K562 (cell line): ENCODE data around the gene POGZ. TPM values are rescaled to one million over a fixed set of nuclear protein-coding genes. Genes with fewer than 3 reads are reported as not detected.

Experiments used
- FOXK1 ChIP-seq: sonication (generic); formaldehyde crosslinking; IDR thresholded peaks from 2 replicates; pipeline ENCODE4 v1.8.0; 2022; ENCODE audit warnings: missing genetic modification reagents, mild to moderate bottlenecking, borderline replicate concordance
- HNRNPH1 ChIP-seq: fragments of 200-400 bp; formaldehyde crosslinking; optimal IDR thresholded peaks from 2 replicates; pipeline ENCODE3; 2017; ENCODE audit warnings: low read depth, mild to moderate bottlenecking, low read length, moderate library complexity
- MYC ChIP-seq, 2 experiments: fragments of 250-450 bp in 1 of 2; sonication (Bioruptor Pico) in 1 of 2; IDR thresholded peaks; 2 replicates each; pipeline versions ENCODE4 v1.5.1 to v1.6.1; 2012 to 2021; ENCODE audit warnings: low read depth in 2 of 2, borderline replicate concordance in 1 of 2, improper control_type of control experiment in 1 of 2, low read length in 1 of 2, mild to moderate bottlenecking in 1 of 2, moderate library complexity in 1 of 2
- NR1H2 ChIP-seq: sonication (generic); formaldehyde crosslinking; IDR thresholded peaks from 2 replicates; pipeline ENCODE4 v1.4.0; 2020; ENCODE audit warnings: mild to moderate bottlenecking, missing genetic modification reagents
- NR2C1 ChIP-seq, 2 experiments: fragments of 450-650 bp; IDR thresholded peaks; 2 replicates each; pipeline ENCODE4 v1.6.1; 2017; ENCODE audit warnings: mild to moderate bottlenecking in 2 of 2, antibody characterized with exemption in 1 of 2, inconsistent platforms in 1 of 2, missing compliant biosample characterization in 1 of 2, missing genetic modification characterization in 1 of 2
- PHF8 ChIP-seq: fragments of 200-600 bp; sonication (generic); IDR thresholded peaks from 2 replicates; pipeline ENCODE4 v1.6.1; 2012; ENCODE audit warnings: mixed run types, mild to moderate bottlenecking, inconsistent platforms, low read length, moderate library complexity, borderline replicate concordance
- RCOR1 ChIP-seq, 2 experiments: IDR thresholded peaks; 2 replicates each; pipeline ENCODE4 v1.6.1; 2012; ENCODE audit warnings: low read depth in 2 of 2, low read length in 2 of 2, borderline replicate concordance in 1 of 2, improper control_type of control experiment in 1 of 2
- SIN3A ChIP-seq, 2 experiments: fragments of 150-350 bp in 1 of 2; IDR thresholded peaks; 2 replicates each; pipeline ENCODE4 v1.6.1; 2011 to 2016; ENCODE audit warnings: borderline replicate concordance in 2 of 2, low read depth in 2 of 2, low read length in 2 of 2, mild to moderate bottlenecking in 2 of 2, moderate library complexity in 2 of 2; ENCODE audit not compliant: control insufficient read depth in 1 of 2
- SOX6 ChIP-seq: fragments of 450-650 bp; IDR thresholded peaks from 2 replicates; pipeline ENCODE4 v1.6.1; 2014; ENCODE audit warnings: mild to moderate bottlenecking
- SRSF1 ChIP-seq: fragments of 200-400 bp; formaldehyde crosslinking; IDR thresholded peaks from 2 replicates; pipeline ENCODE4 v1.6.1; 2017; ENCODE audit warnings: mild to moderate bottlenecking, low read depth, low read length, moderate library complexity
- TAF1 ChIP-seq: IDR thresholded peaks from 2 replicates; pipeline ENCODE4 v1.6.1; 2011; ENCODE audit warnings: mild to moderate bottlenecking, low read length, moderate library complexity; ENCODE audit not compliant: insufficient read depth, control insufficient read depth, severe bottlenecking; ENCODE audit errors: extremely low read depth
- TEAD1 ChIP-seq, 2 experiments: fragments of 450-650 bp in 1 of 2; sonication (generic) in 1 of 2; formaldehyde crosslinking; IDR thresholded peaks; 2 replicates each; pipeline versions ENCODE4 v1.4.0 to v1.8.0; 2020 to 2022; ENCODE audit warnings: mild to moderate bottlenecking in 2 of 2, missing genetic modification reagents in 1 of 2
- ZNF263 ChIP-seq: sonication (generic); formaldehyde crosslinking; IDR thresholded peaks from 2 replicates; pipeline ENCODE4 v1.8.0; 2022; ENCODE audit warnings: mild to moderate bottlenecking, missing genetic modification reagents, borderline replicate concordance
- polyA plus RNA-seq, 8 experiments: library from polyadenylated mRNA; depleted of rRNA in 4 of 8; stranded (reverse) in 5 of 8; unstranded in 3 of 8; fragments of >200 nt; fragmentation: Nextera tagmentation in 2 of 8; fragmentation: Illumina TruSeq in 1 of 8; extraction: Ambion mirVana in 2 of 8; extraction: Trizol in 1 of 8; gene quantifications; 2 replicates each; pipeline versions ENCODE4 v1.2.1 to v1.2.3, GENCODE V29; 2011 to 2014; ENCODE audit warnings: inconsistent platforms in 1 of 8, missing spikeins in 1 of 8
- total RNA-seq, 7 experiments: library from RNA; depleted of rRNA in 6 of 7; stranded (reverse); fragments of >200 nt in 6 of 7; fragmentation: Illumina TruSeq in 2 of 7; extraction: Trizol in 2 of 7; gene quantifications; 2 replicates each; pipeline versions ENCODE4 v1.2.1 to v1.2.3, GENCODE V29; 2011 to 2021; ENCODE audit warnings: low replicate concordance in 1 of 7
- TF ChIP-seq, protein P1 (sequence below): sonication (generic); formaldehyde crosslinking; IDR thresholded peaks from 2 replicates; pipeline ENCODE4 v1.4.0; 2020; ENCODE audit warnings: mild to moderate bottlenecking, missing genetic modification reagents
- TF ChIP-seq, protein P2 (sequence below): IDR thresholded peaks from 2 replicates; pipeline ENCODE4 v1.6.1; 2011; ENCODE audit not compliant: insufficient read length; ENCODE audit errors: extremely low read depth
- TF ChIP-seq, protein P3 (sequence below), 2 experiments: fragments of 450-650 bp in 1 of 2; sonication (generic) in 1 of 2; formaldehyde crosslinking in 1 of 2; IDR thresholded peaks in 1 of 2; conservative IDR thresholded peaks in 1 of 2; 2 replicates each; pipeline versions ENCODE4 v1.6.1 to v1.8.1; 2016 to 2023; ENCODE audit warnings: mild to moderate bottlenecking in 2 of 2, moderate library complexity in 2 of 2, inconsistent platforms in 1 of 2, missing genetic modification reagents in 1 of 2
- TF ChIP-seq, protein P4 (sequence below): fragments of 450-650 bp; IDR thresholded peaks from 2 replicates; pipeline ENCODE4 v1.6.1; 2016; ENCODE audit warnings: borderline replicate concordance

The POGZ gene
- total and polyA plus RNA-seq, 9 of the 15 experiments (the other 6 are each of a cell fraction or from before 2014, with no cell fraction given): 9.4 to 40.6 (median 21.6) TPM

DNA sequence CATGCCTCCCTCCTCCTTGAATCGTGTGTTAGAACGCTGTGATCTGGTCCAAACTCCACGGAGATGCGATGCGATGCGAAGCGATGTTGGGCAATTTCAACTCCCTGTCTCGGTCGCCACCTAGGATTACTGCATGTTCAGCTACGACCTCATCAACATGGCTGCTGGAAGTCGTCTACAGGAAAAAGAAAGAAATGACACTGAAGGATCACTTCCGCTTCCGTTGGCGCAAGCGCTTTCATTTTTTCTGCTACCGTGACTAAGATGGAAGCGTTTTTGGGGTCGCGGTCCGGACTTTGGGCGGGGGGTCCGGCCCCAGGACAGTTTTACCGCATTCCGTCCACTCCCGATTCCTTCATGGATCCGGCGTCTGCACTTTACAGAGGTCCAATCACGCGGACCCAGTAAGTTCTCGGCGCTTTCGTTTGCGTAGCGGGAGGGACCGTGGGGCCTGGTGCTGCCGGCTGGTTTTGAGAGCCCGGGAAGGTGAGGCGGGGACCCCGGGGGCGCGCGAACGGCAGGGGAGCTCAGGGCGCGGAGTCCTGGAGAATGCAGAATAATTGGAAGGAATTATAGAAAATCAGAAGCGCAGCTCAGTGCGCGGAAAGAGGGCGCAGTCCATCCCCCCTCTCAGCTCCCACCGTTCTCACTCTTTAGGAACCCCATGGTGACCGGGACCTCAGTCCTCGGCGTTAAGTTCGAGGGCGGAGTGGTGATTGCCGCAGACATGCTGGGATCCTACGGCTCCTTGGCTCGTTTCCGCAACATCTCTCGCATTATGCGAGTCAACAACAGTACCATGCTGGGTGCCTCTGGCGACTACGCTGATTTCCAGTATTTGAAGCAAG is 59.7 kb downstream of the POGZ start, which contains the start of gene PSMB4 (continued):
- TF ChIP-seq, protein P1, sequence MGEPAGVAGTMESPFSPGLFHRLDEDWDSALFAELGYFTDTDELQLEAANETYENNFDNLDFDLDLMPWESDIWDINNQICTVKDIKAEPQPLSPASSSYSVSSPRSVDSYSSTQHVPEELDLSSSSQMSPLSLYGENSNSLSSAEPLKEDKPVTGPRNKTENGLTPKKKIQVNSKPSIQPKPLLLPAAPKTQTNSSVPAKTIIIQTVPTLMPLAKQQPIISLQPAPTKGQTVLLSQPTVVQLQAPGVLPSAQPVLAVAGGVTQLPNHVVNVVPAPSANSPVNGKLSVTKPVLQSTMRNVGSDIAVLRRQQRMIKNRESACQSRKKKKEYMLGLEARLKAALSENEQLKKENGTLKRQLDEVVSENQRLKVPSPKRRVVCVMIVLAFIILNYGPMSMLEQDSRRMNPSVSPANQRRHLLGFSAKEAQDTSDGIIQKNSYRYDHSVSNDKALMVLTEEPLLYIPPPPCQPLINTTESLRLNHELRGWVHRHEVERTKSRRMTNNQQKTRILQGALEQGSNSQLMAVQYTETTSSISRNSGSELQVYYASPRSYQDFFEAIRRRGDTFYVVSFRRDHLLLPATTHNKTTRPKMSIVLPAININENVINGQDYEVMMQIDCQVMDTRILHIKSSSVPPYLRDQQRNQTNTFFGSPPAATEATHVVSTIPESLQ (CRISPR knock-in tag): peak; percentile 39; the same call in 1 of the 2 replicates
- peak; percentile 61; the same call in 1 of the 2 replicates for TF ChIP-seq NR1H2 (CRISPR knock-in tag)
- TF ChIP-seq, protein P2, sequence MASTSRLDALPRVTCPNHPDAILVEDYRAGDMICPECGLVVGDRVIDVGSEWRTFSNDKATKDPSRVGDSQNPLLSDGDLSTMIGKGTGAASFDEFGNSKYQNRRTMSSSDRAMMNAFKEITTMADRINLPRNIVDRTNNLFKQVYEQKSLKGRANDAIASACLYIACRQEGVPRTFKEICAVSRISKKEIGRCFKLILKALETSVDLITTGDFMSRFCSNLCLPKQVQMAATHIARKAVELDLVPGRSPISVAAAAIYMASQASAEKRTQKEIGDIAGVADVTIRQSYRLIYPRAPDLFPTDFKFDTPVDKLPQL: peak; percentile 61
- TF ChIP-seq, protein P3, sequence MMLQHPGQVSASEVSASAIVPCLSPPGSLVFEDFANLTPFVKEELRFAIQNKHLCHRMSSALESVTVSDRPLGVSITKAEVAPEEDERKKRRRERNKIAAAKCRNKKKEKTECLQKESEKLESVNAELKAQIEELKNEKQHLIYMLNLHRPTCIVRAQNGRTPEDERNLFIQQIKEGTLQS (IDR thresholded peaks at IDR 0.05): peak; percentile 30; the same call in 1 of the 2 replicates
- TF ChIP-seq, protein P3 (CRISPR knock-in tag; conservative IDR thresholded peaks at IDR 0.05): no peak
- TF ChIP-seq TEAD1 (CRISPR knock-in tag; IDR thresholded peaks at IDR 0.05): peak in 1 of 2 experiments; percentile 66; a peak in 1 of 4 replicates
- TF ChIP-seq NR2C1 (IDR thresholded peaks at IDR 0.05): peak; percentile 94
- TF ChIP-seq NR2C1 (tag; IDR thresholded peaks at IDR 0.05): peak; percentile 98
- 0 out of 4 replicates have a peak, but pooled peaks of 1 of the 2 experiments have one; percentile 35 for TF ChIP-seq SIN3A (IDR thresholded peaks at IDR 0.05; ENCODE audit: borderline replicate concordance in 2 of 2, control insufficient read depth in 1 of 2, low read depth in 2 of 2, low read length in 2 of 2)
- 0 out of 2 replicates have a peak, but pooled peaks have one; percentile 16 for TF ChIP-seq ZNF263 (CRISPR knock-in tag)
- TF ChIP-seq HNRNPH1: no peak
- peak; percentile 83 for TF ChIP-seq PHF8
- TF ChIP-seq FOXK1 (CRISPR knock-in tag): peak; percentile 76; the same call in 1 of the 2 replicates
- TF ChIP-seq, protein P4, sequence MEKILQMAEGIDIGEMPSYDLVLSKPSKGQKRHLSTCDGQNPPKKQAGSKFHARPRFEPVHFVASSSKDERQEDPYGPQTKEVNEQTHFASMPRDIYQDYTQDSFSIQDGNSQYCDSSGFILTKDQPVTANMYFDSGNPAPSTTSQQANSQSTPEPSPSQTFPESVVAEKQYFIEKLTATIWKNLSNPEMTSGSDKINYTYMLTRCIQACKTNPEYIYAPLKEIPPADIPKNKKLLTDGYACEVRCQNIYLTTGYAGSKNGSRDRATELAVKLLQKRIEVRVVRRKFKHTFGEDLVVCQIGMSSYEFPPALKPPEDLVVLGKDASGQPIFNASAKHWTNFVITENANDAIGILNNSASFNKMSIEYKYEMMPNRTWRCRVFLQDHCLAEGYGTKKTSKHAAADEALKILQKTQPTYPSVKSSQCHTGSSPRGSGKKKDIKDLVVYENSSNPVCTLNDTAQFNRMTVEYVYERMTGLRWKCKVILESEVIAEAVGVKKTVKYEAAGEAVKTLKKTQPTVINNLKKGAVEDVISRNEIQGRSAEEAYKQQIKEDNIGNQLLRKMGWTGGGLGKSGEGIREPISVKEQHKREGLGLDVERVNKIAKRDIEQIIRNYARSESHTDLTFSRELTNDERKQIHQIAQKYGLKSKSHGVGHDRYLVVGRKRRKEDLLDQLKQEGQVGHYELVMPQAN: peak; percentile 37; the same call in 1 of the 2 replicates
- TF ChIP-seq SOX6: peak; percentile 50; the same call in 1 of the 2 replicates
- peak; percentile 20 to 86; a peak in 2 of 4 replicates for TF ChIP-seq RCOR1 (IDR thresholded peaks at IDR 0.05; ENCODE audit: borderline replicate concordance in 1 of 2, low read depth in 2 of 2, low read length in 2 of 2)
- TF ChIP-seq SRSF1: no peak
- peak; percentile 31; the same call in 1 of the 2 replicates for TF ChIP-seq MYC (IDR thresholded peaks at IDR 0.05; ENCODE audit: low read depth, low read length)
- TF ChIP-seq MYC (CRISPR knock-in tag; IDR thresholded peaks at IDR 0.05; ENCODE audit: borderline replicate concordance, low read depth): 0 out of 2 replicates have a peak, but pooled peaks have one; percentile 38
- TF ChIP-seq TAF1: peak; percentile 96
